HG02798 (cell line): Measurements from ENCODE around the gene GSTM1.
"Not testable (repeated sequence)": the region's sequence is repeated elsewhere in the genome, so short reads cannot be mapped to it uniquely, and the experiment has no call there.

Experiments used
- ATAC-seq: cut with Tn5 transposase; IDR thresholded peaks from one replicate; pipeline ENCODE4 v1.9.1; 2021; ENCODE audit warnings: mild to moderate bottlenecking; ENCODE audit not compliant: unreplicated experiment, poor library complexity

GSTM1 gene

GRCh38 chr1:109659997-109660690 is 27.5 kb upstream of the GSTM1 start:
- ATAC-seq = no peak

- ATAC-seq = not testable (repeated sequence)
Measured at GRCh38 chr1:109660691-109661026, 27.0 kb upstream of the GSTM1 start.

GRCh38 chr1:109661391-109661790 is 26.2 kb upstream of the GSTM1 start:
- ATAC-seq = no peak

GRCh38 chr1:109664671-109665070 is 22.9 kb upstream of the GSTM1 start:
- ATAC-seq = no peak

GRCh38 chr1:109667452-109668122 is 20.0 kb upstream of the GSTM1 start, which contains the start of gene GSTM2:
TSS of gene GSTM2 (plus strand) at chr1:109668057. CDS start at chr1:109668116, 59 bp downstream.
- ATAC-seq = peak; percentile 96

DNA sequence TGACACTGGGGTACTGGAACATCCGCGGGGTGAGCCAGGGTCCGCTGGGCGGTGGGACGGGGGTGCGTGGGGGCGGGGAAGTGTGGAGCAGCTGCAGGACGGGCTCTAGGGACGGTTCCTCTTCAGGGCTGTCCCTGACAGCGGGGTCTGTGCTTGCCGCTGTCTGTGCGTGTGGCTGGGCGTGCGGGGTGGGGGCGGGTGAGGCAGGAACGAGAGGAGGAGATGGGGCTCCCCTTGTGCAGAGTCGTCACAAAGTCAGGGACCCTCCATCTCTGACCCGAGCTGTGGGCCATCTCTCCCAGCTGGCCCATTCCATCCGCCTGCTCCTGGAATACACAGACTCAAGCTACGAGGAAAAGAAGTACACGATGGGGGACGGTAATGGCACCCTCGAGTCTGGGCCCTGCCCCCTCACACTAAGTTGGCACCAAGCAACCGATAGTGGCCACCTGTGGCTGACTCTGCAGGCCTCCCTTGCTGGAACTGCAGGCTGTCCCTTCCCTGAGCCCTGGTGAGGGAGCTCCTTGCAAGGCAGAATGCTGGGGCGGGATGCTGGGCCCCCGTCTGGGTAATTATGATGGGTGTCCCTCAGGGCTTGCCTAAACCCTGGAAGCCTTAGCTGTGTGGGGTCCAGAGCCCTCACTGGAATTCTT is 19.4 kb upstream of the GSTM1 start:
- no peak for ATAC-seq

DNA sequence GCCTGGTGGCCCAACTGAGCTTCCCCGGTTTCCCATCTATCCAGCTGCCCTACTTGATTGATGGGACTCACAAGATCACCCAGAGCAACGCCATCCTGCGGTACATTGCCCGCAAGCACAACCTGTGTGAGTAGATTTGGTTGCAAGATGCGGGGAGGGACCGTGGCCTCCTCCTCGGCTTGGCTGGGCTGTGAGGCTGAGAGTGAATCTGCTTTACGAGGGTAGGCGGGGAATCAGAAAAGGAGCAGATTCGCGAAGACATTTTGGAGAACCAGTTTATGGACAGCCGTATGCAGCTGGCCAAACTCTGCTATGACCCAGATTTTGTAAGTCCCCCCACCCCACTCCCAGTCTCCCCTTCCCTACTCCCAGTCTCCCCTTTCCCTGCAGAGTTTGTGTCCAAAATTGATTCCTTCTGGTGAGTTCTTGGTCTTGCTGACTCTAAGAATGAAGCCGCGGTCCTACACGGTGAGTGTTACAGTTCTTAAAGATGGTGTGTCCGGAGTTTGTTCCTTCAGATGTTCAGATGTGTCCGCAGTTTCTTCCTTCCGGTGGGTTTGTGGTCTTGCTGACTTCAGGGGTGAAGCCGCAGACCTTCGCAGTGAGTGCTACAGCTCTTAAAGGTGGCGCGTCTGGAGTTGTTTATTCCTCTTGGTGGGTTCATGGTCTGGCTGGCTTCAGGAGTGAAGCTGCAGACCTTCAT is 18.2 kb upstream of the GSTM1 start:
- no peak for ATAC-seq

DNA sequence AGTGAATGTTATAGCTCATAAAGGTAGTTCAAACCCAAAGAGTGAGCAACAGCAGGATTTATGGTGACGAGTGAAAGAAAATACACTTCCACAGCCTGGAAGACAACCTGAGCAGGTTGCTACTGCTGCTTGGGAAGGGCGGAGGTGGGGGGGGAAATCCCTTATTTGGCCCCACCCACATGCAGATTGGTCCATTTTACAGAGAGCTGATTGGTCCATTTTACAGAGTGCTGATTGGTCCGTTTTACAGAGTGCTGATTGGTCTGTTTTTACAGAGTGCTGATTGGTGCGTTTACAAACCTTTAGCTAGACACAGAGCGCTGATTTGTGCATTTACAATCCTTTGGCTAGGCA is 17.7 kb upstream of the GSTM1 start:
- ATAC-seq = not testable (repeated sequence)

GRCh38 chr1:109671067-109671466 is 16.6 kb upstream of the GSTM1 start:
- no peak for ATAC-seq

- not testable (repeated sequence) for ATAC-seq
Measured at GRCh38 chr1:109673861-109674260, 13.8 kb upstream of the GSTM1 start.

GRCh38 chr1:109676683-109677381 is 10.8 kb upstream of the GSTM1 start:
- not testable (repeated sequence) for ATAC-seq

GRCh38 chr1:109677459-109677858 is 10.2 kb upstream of the GSTM1 start:
- no peak for ATAC-seq

GRCh38 chr1:109678637-109679036 is 9.0 kb upstream of the GSTM1 start:
- not testable (repeated sequence) for ATAC-seq

DNA sequence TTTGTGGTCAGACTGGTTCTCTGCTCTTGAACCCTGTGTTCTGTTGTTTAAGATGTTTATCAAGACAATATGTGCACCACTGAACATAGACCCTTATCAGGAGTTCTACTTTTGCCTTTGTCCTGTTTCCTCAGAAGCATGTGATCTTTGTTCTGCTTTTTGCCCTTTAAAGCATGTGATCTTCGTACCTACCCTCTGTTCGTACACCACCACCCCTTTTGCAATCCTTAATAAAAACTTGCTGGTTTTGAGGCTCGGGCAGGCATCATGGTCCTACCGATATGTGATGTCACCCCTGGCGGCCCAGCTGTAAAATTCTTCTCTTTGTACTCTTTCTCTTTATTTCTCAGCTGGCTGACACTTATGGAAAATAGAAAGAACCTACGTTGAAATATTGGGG is 2.8 kb upstream of the GSTM1 start:
- not testable (repeated sequence) for ATAC-seq

- not testable (repeated sequence) for ATAC-seq
Measured at GRCh38 chr1:109685399-109685798, 2.2 kb upstream of the GSTM1 start.

DNA sequence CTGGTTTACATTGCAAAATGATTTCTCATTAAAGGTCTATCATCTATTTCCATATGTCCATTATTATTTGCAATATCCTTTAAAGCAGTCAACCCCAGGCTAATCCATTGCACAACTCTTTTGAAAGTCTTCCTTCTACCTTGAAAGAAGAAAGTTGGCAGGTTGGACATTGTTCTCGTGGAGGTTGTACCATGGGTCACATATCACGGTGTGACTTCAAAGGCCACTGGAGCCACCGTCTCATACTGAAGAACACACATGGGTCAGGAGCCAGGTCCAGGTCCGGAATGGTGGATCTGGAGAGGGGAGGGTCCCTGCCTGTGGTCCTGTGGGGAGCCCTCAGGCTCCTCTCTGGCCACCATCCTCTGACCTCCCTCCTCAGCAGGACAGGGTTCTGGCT is 1.7 kb upstream of the GSTM1 start:
- not testable (repeated sequence) for ATAC-seq

- ATAC-seq = peak; percentile 6
Measured at GRCh38 chr1:109687109-109687508, 508 bp upstream of the GSTM1 start.

DNA sequence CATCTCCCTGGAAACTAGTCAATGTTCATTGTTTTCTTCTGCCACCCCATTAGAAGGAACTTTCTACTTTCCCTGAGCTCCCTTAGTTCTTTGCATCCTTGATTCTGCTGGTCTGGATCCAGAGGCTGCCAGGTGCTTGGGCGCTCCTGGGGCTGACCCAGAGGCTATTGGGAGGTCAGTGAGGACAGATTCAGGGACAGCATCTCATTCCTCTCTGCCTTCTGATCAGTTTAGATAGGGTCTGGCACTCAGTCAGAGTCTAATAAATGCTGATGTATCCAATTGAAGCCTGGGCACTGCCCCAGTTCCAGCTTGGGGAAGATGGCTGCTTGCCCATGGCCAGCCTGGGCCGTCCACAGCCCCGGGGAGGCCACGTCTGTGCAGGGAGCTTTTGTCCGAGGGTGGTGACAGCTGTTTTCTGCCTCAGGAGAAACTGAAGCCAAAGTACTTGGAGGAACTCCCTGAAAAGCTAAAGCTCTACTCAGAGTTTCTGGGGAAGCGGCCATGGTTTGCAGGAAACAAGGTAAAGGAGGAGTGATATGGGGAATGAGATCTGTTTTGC is 2.3 kb downstream of the GSTM1 start:
- no peak for ATAC-seq

DNA sequence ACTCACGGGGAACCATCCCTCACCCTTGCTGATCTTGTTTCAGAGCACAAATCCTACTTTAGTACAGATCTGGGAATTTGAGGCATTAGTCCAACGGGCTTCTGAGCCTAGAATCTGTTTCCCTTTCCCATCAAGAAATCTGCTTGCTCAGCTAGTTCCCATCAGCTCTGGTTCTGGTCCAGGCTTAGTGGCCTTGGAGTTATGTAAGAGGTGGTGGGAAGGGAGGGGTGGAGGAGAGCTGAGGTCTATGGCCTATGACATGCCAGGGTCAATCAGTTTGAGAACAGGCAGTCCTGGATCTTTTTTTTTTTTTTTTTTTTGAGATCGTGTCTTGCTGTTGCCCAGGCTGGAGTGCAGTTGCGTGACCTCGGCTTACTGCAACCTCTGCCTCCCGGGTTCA is 4.1 kb downstream of the GSTM1 start:
- no peak for ATAC-seq

GRCh38 chr1:109694400-109694799 is 6.8 kb downstream of the GSTM1 start:
- not testable (repeated sequence) for ATAC-seq
